HL-60/S4 treated with retinoic acid at 250 ng/mL for 4 days and 3 days (cell line): ENCODE measurements around the gene MFSD6.

ENCODE experiments used
- in situ Hi-C: fragments of 300-500 bp; cut with MboI; formaldehyde crosslinking; loops from 2 replicates; pipeline ENCODE4 v1.7.0; 2022; ENCODE audit warnings: low sequenced_read_pairs

Gene MFSD6

GRCh38 chr2:190435031-190435670, 27.0 kb downstream of the MFSD6 start:
- in situ Hi-C loops = no loop called here

- in situ Hi-C loops = no loop called here
Observed at GRCh38 chr2:190436557-190436956, 28.4 kb downstream of the MFSD6 start.

- in situ Hi-C loops = no loop called here
Observed at GRCh38 chr2:190440113-190440512, 32.0 kb downstream of the MFSD6 start.

- in situ Hi-C loops = no loop called here
Observed at GRCh38 chr2:190441564-190441963, 33.4 kb downstream of the MFSD6 start.

- in situ Hi-C loops = no loop called here
Observed at GRCh38 chr2:190443055-190443454, 34.9 kb downstream of the MFSD6 start.

GRCh38 chr2:190443778-190444481, 35.8 kb downstream of the MFSD6 start:
- in situ Hi-C loops = no loop called here

GRCh38 chr2:190444976-190445375, 36.8 kb downstream of the MFSD6 start:
- in situ Hi-C loops = no loop called here

GRCh38 chr2:190446193-190446592, 38.0 kb downstream of the MFSD6 start:
- in situ Hi-C loops = no loop called here

- in situ Hi-C loops = no loop called here
Observed at GRCh38 chr2:190446750-190447516, 38.8 kb downstream of the MFSD6 start.

- in situ Hi-C loops = no loop called here
Observed at GRCh38 chr2:190447766-190448165, 39.6 kb downstream of the MFSD6 start.

GRCh38 chr2:190449925-190450324, 41.8 kb downstream of the MFSD6 start:
- in situ Hi-C loops = no loop called here

- in situ Hi-C loops = no loop called here
Observed at GRCh38 chr2:190450363-190450762, 42.2 kb downstream of the MFSD6 start.

- in situ Hi-C loops = no loop called here
Observed at GRCh38 chr2:190451561-190452176, 43.5 kb downstream of the MFSD6 start.

GRCh38 chr2:190452433-190452832, 44.3 kb downstream of the MFSD6 start:
- in situ Hi-C loops = no loop called here

- in situ Hi-C loops = no loop called here
Observed at GRCh38 chr2:190454795-190455194, 46.6 kb downstream of the MFSD6 start.

- in situ Hi-C loops = no loop called here
Observed at GRCh38 chr2:190455358-190456095, 47.4 kb downstream of the MFSD6 start.

- in situ Hi-C loops = no loop called here
Observed at GRCh38 chr2:190456833-190457232, 48.7 kb downstream of the MFSD6 start.

GRCh38 chr2:190457256-190457655, 49.1 kb downstream of the MFSD6 start:
- in situ Hi-C loops = no loop called here

- in situ Hi-C loops = no loop called here
Observed at GRCh38 chr2:190458352-190459107, 50.4 kb downstream of the MFSD6 start.

- in situ Hi-C loops = no loop called here
Observed at GRCh38 chr2:190459881-190460280, 51.7 kb downstream of the MFSD6 start.
